ENCODE data around the gene TGFA.

Gene TGFA

GRCh38 chr2:70536517-70537055, 17.0 kb downstream of the TGFA start:
- Histone ChIP-seq H3K4me3 (ENCODE audit: low read depth in 1 of 2, low read length in 1 of 2) (no peak overlapping the region), H3K27me3 (no peaks in the 10 kb centered on the region), H3K9me3 (no peaks in the 10 kb centered on the region), H3K36me3 (no peaks in the 10 kb centered on the region), H3K27ac (no peak overlapping the region), H3K4me1 (ENCODE audit: control insufficient read depth in 1 of 2, insufficient read depth in 1 of 2, low read depth in 1 of 2, low read length in 1 of 2) (peaks cover 0 to under 1% of the 10 kb centered on the region in 2 experiments)
- no peak for TF ChIP-seq CTCF (IDR thresholded peaks at IDR 0.05)

GRCh38 chr2:70535573-70535972, 18.1 kb downstream of the TGFA start:
- no peak for TF ChIP-seq CTCF (IDR thresholded peaks at IDR 0.05)
- Histone ChIP-seq H3K4me1 (ENCODE audit: control insufficient read depth in 1 of 2, insufficient read depth in 1 of 2, low read depth in 1 of 2, low read length in 1 of 2) (peaks cover 0 to 3% of the 10 kb centered on the region in 2 experiments), H3K9me3 (no peaks in the 10 kb centered on the region), H3K4me3 (ENCODE audit: low read depth in 1 of 2, low read length in 1 of 2) (no peak overlapping the region), H3K36me3 (no peaks in the 10 kb centered on the region), H3K27me3 (no peaks in the 10 kb centered on the region), H3K27ac (no peak overlapping the region)

- Histone ChIP-seq H3K4me1 (ENCODE audit: control insufficient read depth in 1 of 2, insufficient read depth in 1 of 2, low read depth in 1 of 2, low read length in 1 of 2) (peaks cover 6 to 11% of the 10 kb centered on the region in 2 experiments), H3K27me3 (no peaks in the 10 kb centered on the region), H3K4me3 (ENCODE audit: low read depth in 1 of 2, low read length in 1 of 2) (no peak overlapping the region), H3K36me3 (no peaks in the 10 kb centered on the region), H3K27ac (no peak overlapping the region), H3K9me3 (no peaks in the 10 kb centered on the region)
- TF ChIP-seq CTCF (IDR thresholded peaks at IDR 0.05) = no peak
Measured at GRCh38 chr2:70534183-70534836, 19.3 kb downstream of the TGFA start.

GRCh38 chr2:70532244-70532935, 21.2 kb downstream of the TGFA start:
- Histone ChIP-seq H3K27ac (no peak overlapping the region), H3K36me3 (no peaks in the 10 kb centered on the region), H3K4me1 (ENCODE audit: control insufficient read depth in 1 of 2, insufficient read depth in 1 of 2, low read depth in 1 of 2, low read length in 1 of 2) (peaks cover 12 to 13% of the 10 kb centered on the region in 2 experiments), H3K9me3 (no peaks in the 10 kb centered on the region), H3K4me3 (ENCODE audit: low read depth in 1 of 2, low read length in 1 of 2) (no peak overlapping the region), H3K27me3 (no peaks in the 10 kb centered on the region)
- TF ChIP-seq CTCF (IDR thresholded peaks at IDR 0.05) = no peak

GRCh38 chr2:70531419-70532086, 22.1 kb downstream of the TGFA start:
- no peaks in the 10 kb centered on the region for H3K9me3 ChIP-seq
- H3K4me1 ChIP-seq (ENCODE audit: control insufficient read depth in 1 of 2, insufficient read depth in 1 of 2, low read depth in 1 of 2, low read length in 1 of 2) = peaks cover 19 to 22% of the 10 kb centered on the region in 2 experiments
- no peaks in the 10 kb centered on the region for H3K36me3 ChIP-seq
- no peak for TF ChIP-seq CTCF (IDR thresholded peaks at IDR 0.05)
- no peak overlapping the region for H3K4me3 ChIP-seq (ENCODE audit: low read depth in 1 of 2, low read length in 1 of 2)
- no peaks in the 10 kb centered on the region for H3K27me3 ChIP-seq
- no peak overlapping the region for H3K27ac ChIP-seq

Measured in neutrophil (primary cell).